NCI-H748 (cell line): ENCODE results near the gene RBM44.
"Not testable (repeated sequence)": the region's sequence is repeated elsewhere in the genome, so short reads cannot be mapped to it uniquely, and the experiment has no call there.

ENCODE experiments used
- DNase-seq: peaks from one replicate; lab custom pipeline; 2025; ENCODE audit not compliant: unreplicated experiment; lab: John Stamatoyannopoulos, UW

RBM44 gene

DNA sequence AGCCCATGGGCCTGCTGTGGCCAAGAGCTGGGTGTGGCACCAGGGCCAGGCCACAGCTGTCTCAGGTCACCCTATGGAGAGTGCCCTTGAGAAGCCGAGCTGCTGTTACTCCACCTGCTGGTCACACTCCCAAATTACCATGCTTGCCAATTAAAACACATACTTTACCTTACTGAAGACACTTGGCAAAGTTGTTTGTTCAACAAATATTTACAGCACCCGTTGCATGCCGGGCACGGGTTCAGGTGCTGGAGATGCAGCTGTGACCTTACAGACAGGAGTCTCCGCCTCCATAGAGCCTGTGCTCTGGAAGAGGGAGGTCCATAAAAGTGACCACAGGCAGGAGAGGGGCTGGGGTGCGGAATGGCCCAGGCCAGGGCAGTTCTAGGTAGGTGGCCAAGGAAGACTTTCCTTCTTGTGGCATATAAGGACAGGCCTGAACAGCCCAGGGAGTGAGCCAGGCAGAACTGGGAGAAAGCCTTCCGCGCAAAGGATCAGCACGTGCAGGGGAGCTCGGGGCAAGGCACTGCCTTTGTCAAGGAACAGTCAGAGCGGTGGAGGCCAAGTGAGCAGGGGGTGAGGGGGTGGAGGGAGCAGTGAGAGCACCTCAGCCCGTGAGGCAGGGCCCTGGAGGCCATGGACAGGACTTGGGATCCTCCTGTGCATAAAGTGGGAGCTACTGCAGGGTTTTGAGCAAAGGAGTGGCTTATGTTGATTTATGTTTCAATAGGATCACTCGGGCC is 23.6 kb upstream of the RBM44 start:
- DNase-seq, result peak; percentile 80

DNA sequence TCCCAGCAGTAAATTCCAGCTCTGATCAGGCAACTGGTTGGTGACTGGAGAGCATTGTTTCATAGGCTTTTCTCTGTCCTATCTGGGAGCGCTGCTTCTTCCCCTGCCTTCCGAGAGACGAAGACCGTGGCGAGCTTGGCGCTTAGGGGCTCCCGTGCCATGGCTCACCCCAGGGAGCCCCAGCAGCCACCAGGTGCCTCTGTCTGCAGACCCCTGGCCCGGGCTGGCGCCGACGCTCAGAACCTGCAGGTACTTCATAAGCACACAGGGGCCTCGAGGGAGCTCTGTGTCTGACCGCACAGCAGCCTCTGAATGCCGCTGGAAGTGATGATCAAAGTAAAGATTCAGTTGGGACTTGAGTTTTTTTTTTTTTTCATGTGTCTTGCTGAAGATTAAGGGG is 19.1 kb upstream of the RBM44 start:
- no peak for DNase-seq

DNA sequence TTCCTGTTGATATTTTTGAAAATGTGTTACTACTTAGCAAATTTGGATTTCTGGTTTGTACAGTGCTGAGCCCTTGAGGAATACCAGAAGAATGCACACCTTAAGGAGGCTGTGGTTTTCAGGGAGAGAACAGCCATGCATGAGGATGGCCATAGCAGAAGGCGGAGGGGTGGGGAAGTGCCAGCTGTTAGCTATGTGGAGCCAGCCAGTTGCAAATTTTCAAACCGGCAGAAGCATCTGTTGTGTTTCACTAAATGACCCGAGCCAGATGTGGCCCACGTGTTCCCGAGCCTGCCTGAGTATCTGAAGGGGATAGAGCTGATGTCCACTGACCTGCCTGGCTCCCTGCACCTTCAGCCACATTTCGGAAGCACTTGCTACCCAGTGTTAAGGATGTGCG is 16.4 kb upstream of the RBM44 start:
- DNase-seq, result no peak

DNA sequence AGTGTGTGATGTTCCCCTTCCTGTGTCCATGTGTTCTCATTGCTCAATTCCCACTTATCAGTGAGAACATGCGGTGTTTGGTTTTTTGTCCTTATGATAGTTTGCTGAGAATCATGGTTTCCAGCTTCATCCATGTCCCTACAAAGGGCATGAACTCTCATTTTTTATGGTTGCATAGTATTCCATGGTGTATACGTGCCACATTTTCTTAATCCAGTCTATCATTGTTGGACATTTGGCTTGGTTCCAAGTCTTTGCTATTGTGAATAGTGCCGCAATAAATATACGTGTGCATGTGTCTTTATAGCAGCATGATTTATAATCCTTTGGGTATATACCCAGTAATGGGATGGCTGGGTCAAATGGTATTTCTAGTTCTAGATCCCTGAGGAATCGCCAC is 14.9 kb upstream of the RBM44 start:
- not testable (repeated sequence) for DNase-seq

DNA sequence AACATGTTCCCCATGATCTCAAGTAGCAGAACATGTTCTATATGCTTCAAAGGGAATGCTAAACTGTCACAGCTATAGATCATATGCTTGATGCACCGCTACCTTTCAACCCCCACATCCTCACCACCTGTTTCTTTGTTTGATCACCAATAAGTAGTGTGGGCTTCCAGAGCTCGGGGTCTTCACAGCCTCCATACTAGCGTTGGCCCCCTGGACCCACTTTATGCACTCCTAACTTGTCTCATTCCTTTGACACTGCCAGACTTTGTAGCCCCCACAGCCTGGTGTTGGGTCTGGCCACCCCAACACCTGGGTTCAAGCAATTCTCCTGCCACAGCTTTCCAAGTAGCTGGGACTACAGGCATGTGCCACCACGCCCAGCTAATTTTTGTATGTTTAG is 11.6 kb upstream of the RBM44 start:
- no peak for DNase-seq

DNA sequence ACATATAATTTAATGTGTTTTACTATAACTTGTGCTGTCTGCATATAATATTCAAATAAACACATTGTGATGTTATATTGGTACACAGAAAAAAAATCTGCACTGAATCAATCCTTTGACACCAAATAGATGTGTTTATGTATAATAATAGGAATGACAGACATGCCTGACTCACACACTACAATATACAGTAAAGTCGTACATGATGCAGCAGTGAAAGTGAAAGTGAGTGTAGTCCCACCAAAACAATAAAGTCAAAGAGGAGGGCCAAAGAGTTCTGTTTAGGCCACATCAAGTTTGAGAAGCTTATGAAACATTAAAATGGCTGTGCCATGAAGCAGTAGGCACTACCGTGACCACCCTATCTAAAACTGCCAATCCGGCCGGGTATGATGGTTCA is 8.2 kb upstream of the RBM44 start:
- DNase-seq, result no peak

DNA sequence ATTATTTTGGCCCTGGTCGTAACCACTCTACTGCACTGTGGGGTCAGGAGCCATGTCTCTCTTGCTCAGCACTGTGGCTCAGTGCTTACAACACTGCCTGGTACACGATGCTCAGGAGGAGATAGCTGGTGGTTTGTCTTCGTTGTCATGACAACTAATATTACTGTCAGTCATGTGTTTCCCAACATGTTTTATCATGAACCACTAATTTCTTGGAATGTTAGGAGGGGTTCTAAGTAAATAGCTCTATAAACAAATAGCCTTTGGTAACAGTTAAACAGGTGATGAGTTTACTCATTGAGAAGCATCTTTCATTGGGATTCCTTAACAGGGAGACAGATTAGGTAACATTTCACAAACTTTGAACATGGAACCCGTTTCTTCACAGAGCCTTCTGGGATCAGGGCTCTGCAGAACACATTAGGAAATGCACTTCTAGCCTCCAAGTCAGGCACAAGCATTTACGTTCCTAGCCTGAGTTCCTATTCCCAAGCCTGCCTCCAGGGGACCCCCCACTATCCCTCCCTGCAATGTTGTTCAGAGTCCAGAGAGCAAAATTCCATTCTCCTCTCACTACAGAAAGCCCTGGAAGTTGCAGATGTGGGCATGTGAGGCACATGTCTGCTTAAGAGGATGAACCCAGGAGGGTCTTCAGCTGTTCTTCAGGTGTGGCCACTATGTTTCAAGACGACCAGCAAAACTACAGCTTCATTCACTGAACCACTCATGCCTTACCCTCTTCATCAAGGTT is 6.4 kb upstream of the RBM44 start:
- no peak for DNase-seq

DNA sequence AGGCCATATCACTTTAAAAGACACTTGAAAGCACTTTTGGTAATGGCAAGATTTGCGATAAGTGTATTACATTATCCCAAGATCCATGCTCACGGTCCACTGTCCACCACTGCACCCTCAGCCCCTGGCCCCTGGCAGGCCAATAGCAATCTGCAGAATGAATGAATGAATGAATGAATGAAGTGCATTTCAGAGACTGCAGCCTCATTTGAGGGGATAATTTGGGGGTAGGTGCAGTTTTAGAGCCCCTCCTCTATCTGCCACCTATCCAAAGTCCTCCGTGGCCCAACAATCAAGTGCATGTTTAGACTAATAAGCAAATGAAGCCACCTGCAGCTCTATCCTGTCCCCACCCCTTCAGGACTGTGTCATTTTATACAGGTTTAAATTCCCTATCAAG is 1.3 kb upstream of the RBM44 start:
- DNase-seq, result no peak

DNA sequence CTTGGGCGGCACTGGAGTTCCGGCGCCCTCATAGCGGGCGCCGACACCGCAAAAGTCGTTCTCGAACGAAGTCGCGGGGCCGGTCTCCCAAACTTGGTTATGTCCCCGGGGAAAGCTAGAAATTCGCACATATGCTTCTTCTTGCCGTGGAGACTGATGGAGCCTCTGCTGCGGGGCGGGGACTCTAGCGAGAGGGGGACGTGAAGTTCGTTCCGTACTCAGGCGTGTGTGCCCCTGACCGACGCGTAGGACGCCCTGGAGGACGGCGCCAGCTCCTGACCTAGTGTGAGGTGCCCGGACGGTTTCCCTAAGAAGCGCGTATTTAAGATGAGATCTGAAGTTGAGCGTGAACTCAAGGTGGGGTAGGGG is 465 bp downstream of the RBM44 start:
- DNase-seq, result no peak

DNA sequence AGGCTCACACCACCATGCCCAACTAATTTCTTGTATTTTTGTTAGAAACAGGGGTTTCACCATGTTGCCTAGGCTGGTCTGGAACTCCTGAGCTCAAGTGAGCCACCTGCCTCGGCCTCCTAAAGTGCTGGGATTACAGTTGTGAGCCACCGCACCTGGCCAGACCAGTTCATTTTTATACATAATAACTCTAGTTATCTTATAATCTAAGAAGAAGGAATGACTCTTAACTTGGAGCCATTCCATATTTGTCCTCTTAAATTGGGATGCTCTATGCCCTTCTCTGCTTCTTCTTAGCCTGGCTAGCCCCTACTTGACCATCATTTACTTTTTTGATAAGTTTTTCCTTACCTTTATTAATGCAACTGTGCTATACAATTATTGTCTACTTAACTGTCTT is 2.9 kb downstream of the RBM44 start:
- no peak for DNase-seq

DNA sequence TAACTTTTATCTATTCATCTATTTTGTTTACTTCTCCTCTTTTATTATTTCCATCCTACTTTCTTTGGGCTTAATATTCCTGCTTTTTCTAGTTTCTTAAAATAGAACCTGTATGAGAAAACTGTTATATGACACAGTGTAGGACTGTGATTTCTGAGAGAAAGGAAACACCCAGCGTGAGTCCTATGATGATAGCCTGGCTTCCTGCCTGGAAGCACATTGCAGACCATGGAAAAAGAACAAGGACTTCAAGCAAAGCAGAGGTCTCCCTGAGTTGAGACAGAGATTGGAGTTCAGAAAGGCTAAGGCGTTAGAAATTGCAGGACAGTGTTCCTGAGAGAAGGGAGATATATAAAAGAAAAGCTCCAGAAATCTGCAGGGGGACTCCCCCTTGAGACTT is 7.8 kb downstream of the RBM44 start:
- DNase-seq, result no peak

DNA sequence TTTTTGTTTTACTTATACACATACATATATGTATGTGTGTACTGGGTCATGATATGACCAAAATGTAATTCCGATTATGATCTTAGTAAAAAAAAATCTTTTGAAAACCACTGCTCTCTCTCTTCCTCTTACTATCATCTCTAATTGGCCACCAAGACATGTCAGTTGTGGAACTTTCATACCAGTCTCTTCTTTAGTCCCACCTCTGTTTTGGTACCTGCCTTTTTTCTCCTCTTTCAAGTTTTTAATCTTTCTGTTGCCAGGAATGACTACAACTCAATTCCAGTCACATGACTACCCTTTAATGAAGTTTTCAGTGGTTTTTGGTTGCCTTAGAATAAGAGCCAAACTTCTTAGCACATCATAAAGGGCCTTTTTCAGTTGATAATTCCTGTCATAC is 17.1 kb downstream of the RBM44 start:
- no peak for DNase-seq

DNA sequence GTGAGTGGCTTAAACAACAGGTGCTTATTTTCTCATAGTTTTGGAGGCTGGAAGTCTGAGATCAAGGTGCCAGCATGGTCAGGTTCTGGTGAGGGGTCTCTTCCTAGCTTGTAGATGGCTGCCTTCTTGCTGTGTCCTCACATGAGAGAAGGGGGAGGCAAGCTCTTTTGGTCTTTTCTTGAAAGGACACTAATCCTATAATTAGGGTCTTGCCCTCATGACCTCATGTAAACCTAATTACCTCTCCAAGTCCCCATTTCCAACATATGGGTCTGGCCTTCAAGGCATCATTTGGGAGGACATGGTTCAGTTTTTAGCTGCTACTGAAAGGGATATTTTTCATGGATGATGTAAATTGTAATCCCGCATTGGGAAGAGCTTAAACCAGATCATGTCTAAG is 18.0 kb downstream of the RBM44 start:
- DNase-seq, result no peak

DNA sequence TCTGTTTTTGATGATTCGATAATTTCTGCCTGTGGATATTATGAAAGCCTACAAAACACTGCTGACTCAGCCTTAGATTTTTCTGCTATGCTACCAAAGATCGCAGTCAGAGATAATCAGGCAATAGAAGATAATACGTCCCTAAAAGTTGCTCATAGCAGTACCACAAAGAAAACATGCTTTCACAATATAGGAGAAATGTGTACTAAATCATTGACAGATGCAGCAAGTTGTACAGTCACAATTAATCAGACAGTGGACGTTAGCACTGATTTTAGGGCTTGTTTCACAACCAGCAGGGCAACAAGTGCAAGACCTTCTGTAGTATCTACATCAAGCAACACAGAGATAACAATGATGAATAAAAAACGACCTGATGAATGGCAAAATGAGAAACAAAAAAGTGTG is 19.5 kb downstream of the RBM44 start:
- DNase-seq, result no peak

DNA sequence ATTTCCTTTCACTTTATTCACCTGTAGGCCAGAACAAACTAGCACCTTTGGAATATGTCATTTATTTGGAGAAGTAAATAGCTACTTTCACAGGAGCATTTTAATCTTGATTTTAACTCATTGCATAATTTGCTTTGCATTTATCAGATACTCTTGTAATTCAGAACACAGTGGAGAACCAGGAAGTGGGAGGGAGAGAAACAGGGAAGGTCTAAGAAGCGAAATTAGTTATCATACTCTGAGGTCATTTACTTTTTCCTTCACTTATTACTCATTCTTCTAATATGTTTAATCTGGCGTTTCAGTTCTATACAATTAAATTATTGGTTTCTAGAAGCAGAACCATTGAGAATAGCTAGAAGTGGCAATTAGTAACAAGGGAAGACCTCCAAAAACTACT is 20.7 kb downstream of the RBM44 start:
- DNase-seq, result no peak

DNA sequence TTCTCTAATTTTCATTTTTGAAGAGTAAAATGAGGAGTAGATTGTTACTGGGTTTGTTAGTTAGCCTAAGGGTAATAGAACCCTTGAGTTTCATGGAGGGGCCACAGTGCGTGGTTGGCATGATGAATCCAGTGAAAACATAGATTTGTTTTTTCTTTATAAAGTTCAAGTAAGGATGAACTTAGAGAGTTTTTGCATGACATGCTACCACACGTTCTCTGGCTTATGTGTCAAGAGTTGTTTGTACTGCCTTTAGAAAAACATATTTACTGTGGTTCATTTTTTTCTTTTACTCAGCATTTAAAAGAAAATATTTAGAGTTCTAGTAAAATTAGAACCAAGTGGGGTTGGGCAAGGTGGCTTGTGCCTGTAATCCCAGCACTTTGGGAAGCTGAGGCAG is 21.8 kb downstream of the RBM44 start:
- DNase-seq, result no peak

DNA sequence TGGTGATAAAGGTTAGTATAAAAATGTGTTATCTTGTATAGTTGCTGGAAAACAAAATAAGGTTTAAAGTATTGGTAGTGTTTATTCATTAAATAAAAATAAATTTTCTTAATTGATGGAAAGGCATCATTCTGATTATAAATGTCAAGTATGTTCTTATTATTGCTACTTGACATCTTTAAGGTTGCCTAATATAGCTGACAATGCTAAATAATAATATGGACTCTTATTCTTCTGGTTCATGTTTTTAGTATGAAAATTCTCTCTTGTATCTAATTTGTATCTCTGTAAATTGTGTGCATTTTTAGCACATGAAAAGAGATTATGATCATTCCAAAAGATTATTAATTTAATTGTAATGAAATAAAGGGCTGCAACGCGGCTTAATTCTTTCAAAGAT is 25.0 kb downstream of the RBM44 start:
- DNase-seq, result no peak

DNA sequence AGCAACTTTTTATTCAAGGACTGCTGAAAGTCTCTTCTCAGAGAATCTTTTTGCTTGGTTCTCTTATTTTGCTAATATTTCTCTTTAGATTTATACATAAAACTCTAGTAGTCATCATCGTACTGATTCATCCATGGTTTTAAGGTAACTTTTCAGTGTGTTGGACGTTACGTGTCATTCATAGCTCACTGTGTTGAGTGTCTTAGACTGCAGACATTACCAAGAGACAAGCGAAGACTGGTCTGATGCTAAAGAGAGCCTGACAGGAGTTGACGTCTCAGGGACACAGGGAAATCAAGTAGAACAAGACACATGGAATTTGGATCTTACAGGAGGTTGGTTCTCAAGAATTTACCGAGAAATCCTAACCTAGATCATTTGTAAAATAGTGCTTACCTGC is 25.5 kb downstream of the RBM44 start:
- DNase-seq, result no peak

DNA sequence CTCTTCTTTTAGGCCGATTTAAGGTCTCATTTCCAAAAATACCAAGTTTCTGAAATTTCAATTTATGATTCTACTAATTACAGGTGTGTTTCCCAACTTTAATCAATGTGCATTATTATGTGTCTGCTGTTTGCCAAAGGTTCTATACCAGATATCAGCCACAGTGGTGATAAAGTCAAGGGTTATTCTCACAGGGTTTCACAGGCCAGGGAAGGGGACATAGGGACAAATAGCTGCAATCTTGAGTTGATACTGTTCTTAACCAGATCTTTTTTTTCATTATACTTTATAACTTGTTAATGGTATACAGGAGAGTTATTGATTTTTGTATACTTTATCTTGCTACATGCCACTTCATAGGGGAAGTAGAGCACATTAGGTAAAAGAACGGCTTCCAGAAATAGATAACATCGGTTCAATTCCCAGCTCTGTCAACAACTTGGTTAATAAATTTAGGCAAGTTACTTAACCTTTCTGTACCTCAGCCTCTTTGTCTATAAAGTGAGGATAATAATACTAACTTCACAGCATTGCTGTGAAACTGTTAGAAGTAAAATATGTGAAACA is 28.9 kb downstream of the RBM44 start:
- no peak for DNase-seq

DNA sequence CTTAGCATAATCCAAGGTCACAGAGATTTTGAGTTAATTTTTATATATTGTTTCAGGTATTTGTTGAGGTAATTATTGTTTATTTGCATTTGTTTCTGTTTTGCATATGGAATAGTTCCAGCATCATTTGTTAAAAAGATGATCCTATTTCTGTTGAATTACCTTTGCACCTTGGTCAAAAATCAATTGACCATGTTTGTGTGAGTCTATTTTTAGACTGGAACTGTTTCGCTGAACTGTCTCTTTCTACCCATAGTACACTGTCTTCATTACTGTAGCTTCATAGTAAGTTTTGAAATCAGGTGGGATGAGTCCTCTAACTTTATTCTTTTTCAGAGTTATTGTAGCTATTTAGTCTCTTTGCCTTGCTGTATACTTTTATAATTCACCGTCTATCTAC is 31.9 kb downstream of the RBM44 start:
- no peak for DNase-seq

DNA sequence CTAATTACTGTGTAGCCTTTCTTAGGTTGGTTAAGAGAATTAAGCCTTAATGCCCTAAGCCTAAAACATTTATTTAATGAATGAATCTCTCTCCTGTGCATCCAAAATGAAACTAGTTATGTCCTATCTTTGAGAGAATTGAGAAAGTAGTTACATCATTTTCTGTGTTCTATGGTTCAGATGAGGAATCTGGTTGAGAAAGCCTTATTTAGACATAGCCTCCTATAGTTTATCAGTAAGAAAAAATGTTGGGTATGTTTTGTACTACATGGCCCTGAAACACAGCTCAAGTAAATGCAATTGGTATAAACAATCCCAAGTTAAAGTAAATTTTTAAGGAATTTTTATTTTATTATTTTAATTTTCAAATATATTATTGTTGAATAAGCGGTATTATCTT is 35.0 kb downstream of the RBM44 start:
- no peak for DNase-seq

DNA sequence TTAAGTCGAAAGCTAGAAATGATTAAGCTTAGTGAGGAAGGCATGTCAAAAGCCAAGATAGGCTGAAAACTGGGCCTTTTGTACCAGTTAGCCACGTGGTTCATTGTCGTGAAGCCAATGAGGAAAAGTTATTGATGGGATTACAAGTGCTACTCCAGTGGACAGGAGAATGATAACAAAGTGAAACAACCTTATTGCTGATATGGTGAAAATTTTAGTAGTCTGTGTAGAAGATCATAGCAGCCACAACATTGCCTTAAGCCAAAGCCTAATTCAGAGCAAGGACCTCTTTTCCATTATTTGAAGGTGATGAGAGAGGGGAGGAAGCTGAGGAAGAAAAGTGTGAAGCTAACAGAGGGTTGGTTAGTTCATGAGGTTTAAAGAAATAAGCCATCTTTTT is 36.8 kb downstream of the RBM44 start:
- no peak for DNase-seq

DNA sequence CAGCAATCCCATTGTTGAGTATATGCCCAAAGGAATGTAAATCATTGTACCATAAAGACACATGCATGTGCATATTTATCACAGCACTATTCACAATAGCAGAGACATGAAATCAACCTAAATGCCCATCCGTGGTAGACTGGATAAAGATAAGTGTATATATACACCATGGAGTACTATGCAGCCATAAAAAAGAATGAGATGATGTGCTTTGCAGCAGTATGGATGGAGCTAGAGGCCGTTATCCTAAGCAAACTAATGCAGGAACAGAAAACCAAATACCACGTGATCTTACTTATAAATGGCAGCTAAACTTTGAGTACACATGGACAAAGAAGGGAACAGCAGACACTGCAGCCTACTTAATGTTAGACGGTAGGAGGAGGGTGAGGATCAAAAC is 42.5 kb downstream of the RBM44 start:
- DNase-seq, result no peak
